ENCODE results near the gene MKNK1.

MKNK1 gene

GRCh38 chr1:46544561-46545240 is 59.4 kb downstream of the MKNK1 start:
- no peak overlapping the region for H3K27ac ChIP-seq

GRCh38 chr1:46543761-46544560 is 60.1 kb downstream of the MKNK1 start:
- TF ChIP-seq ZFX (IDR thresholded peaks at IDR 0.05; ENCODE audit: borderline replicate concordance), result no peak
- TF ChIP-seq CTCF (IDR thresholded peaks at IDR 0.05), result no peak
- no peak overlapping the region for H3K27ac ChIP-seq

More at GRCh38 chr1:46544561-46545240, 59.4 kb downstream of the MKNK1 start:
- TF ChIP-seq CTCF (IDR thresholded peaks at IDR 0.05), result no peak
- TF ChIP-seq ZFX (IDR thresholded peaks at IDR 0.05; ENCODE audit: borderline replicate concordance), result no peak

- no peak overlapping the region for H3K27ac ChIP-seq
- TF ChIP-seq ZFX (IDR thresholded peaks at IDR 0.05; ENCODE audit: borderline replicate concordance) (no peak), CTCF (IDR thresholded peaks at IDR 0.05) (no peak)
These were observed 60.7 kb downstream of the MKNK1 start for GRCh38 chr1:46543382-46543760.

- no peak for TF ChIP-seq ZFX (IDR thresholded peaks at IDR 0.05; ENCODE audit: borderline replicate concordance)
- no peak overlapping the region for H3K27ac ChIP-seq
These were observed 64.1 kb downstream of the MKNK1 start for GRCh38 chr1:46539972-46540371.

- H3K27ac ChIP-seq, result no peak overlapping the region
- TF ChIP-seq ZFX (IDR thresholded peaks at IDR 0.05; ENCODE audit: borderline replicate concordance) (no peak), CTCF (IDR thresholded peaks at IDR 0.05) (no peak)
These were observed 65.9 kb downstream of the MKNK1 start for GRCh38 chr1:46538147-46538546.

- TF ChIP-seq CTCF (IDR thresholded peaks at IDR 0.05), result no peak
- TF ChIP-seq ZFX (IDR thresholded peaks at IDR 0.05; ENCODE audit: borderline replicate concordance), result no peak
- H3K27ac ChIP-seq, result no peak overlapping the region
These were observed 66.4 kb downstream of the MKNK1 start for GRCh38 chr1:46537651-46538050.

- no peak overlapping the region for H3K27ac ChIP-seq
- TF ChIP-seq CTCF (IDR thresholded peaks at IDR 0.05) (no peak), ZFX (IDR thresholded peaks at IDR 0.05; ENCODE audit: borderline replicate concordance) (no peak)
These were observed 67.5 kb downstream of the MKNK1 start for GRCh38 chr1:46536527-46536926.
